ENCODE data around the gene PSG5. TPM values are rescaled to one million over a fixed set of nuclear protein-coding genes. Genes with fewer than 3 reads are reported as not detected.
"Not testable (repeated sequence)": the region's sequence is repeated elsewhere in the genome, so short reads cannot be mapped to it uniquely, and the experiment has no call there.

Gene PSG5
- total RNA-seq, 1 donor from 2014 or later, result not detected

DNA sequence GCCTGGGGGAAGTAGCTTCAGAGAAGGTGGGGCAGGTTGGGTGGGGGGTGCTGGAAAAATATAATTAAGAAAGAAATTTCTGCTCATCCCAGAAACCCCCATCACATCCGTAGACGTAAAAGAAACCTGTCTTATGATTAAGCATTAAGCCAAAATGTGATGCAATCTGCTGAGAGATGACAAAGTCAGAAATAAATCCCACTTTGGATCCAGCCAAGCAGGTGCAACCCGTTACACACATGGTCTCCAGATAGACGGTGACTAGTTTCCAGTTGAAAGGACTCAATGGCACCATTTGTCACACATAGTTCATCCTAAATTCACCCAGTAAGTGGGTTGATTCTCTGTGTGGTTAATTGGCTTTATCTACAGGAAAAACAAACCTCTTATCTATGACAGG, 34.1 kb downstream of the PSG5 start:
- H3K4me1 Mint-ChIP-seq, result no peaks in the 10 kb centered on the region
- H3K27ac Mint-ChIP-seq, result no peak overlapping the region
- TF ChIP-seq EZH2phosphoT487 (IDR thresholded peaks at IDR 0.05), result no peak
- TF ChIP-seq, protein P1, sequence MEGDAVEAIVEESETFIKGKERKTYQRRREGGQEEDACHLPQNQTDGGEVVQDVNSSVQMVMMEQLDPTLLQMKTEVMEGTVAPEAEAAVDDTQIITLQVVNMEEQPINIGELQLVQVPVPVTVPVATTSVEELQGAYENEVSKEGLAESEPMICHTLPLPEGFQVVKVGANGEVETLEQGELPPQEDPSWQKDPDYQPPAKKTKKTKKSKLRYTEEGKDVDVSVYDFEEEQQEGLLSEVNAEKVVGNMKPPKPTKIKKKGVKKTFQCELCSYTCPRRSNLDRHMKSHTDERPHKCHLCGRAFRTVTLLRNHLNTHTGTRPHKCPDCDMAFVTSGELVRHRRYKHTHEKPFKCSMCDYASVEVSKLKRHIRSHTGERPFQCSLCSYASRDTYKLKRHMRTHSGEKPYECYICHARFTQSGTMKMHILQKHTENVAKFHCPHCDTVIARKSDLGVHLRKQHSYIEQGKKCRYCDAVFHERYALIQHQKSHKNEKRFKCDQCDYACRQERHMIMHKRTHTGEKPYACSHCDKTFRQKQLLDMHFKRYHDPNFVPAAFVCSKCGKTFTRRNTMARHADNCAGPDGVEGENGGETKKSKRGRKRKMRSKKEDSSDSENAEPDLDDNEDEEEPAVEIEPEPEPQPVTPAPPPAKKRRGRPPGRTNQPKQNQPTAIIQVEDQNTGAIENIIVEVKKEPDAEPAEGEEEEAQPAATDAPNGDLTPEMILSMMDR (IDR thresholded peaks at IDR 0.05), result no peak
- no peak for TF ChIP-seq EZH2 (IDR thresholded peaks at IDR 0.05)
- no peak for DNase-seq (ENCODE audit: low spot score)
- no peak overlapping the region for H3K4me3 Mint-ChIP-seq
- Histone ChIP-seq H3K79me2 (ENCODE audit: low read depth) (no peaks in the 10 kb centered on the region), H3K4me3 (no peak overlapping the region), H3K4me1 (no peaks in the 10 kb centered on the region), H3K36me3 (no peaks in the 10 kb centered on the region), H4K20me1 (ENCODE audit: low read depth) (no peaks in the 10 kb centered on the region), H3F3A (ENCODE audit: low read depth) (no peaks in the 10 kb centered on the region), H3K9me3 (ENCODE audit: low read depth) (peaks cover 10% of the 10 kb centered on the region), H3K9ac (no peak overlapping the region), H3K27ac (no peak overlapping the region), H3K27me3 (no peaks in the 10 kb centered on the region), H3K4me2 (no peak overlapping the region), H2AFZ (replicated peaks) (no peak overlapping the region)
- H3K27me3 Mint-ChIP-seq (ENCODE audit: insufficient read depth, low read depth), result no peaks in the 10 kb centered on the region
- H3K9me3 Mint-ChIP-seq, result peaks cover 45% of the 10 kb centered on the region
- H3K36me3 Mint-ChIP-seq, result no peaks in the 10 kb centered on the region

DNA sequence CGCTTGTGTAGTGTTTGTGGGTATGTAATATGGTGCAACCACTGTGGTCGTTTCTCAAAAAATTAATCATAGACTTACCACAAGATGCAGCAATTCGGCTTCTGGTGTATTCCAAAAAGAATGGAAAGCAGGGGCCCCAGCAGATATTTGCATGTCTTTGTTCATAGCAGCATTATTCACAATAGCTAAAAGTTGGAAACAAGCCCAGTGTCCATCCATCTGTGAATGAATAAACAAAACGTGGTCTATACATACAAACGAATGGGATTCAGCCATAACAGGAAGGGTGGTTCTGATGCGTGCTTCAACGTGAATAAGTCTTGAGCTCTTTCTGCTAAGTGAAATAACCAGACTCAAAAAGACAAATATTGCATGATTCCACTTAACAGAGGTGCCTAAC, 36.5 kb downstream of the PSG5 start:
- H3K27me3 ChIP-seq; DNase-seq (ENCODE audit: low spot score); H3K9ac ChIP-seq; H3K9me3 ChIP-seq (ENCODE audit: low read depth); H3K79me2 ChIP-seq (ENCODE audit: low read depth); H3K36me3 Mint-ChIP-seq; H3K27me3 Mint-ChIP-seq (ENCODE audit: insufficient read depth, low read depth); H3K27ac ChIP-seq; H3F3A ChIP-seq (ENCODE audit: low read depth); H2AFZ ChIP-seq (replicated peaks); H3K36me3 ChIP-seq; H4K20me1 ChIP-seq (ENCODE audit: low read depth); H3K4me1 Mint-ChIP-seq; H3K27ac Mint-ChIP-seq; H3K4me3 ChIP-seq; H3K4me3 Mint-ChIP-seq; H3K4me1 ChIP-seq; H3K4me2 ChIP-seq: not testable (repeated sequence)
- H3K9me3 Mint-ChIP-seq, result peaks cover 58% of the 10 kb centered on the region

DNA sequence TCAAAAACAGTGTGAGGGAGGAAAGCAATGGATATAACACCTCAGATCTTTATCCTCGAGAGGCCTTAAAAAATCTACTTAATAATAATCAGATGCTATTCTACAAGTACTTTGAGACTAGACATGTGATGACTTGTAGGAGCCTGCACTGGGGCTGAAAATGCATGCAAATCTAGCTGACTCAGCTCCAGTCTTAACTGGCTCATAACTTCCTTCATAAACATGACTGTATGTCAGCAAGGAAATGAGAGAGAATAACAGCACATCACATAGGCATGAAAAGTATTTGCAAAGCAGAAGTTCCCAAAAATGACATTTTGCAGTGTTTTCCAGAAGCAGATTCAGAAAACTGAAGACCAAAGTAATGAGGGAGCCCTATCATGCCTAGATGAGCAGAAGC, 38.1 kb downstream of the PSG5 start:
- Mint-ChIP-seq H3K36me3 (no peaks in the 10 kb centered on the region), H3K27me3 (ENCODE audit: insufficient read depth, low read depth) (no peaks in the 10 kb centered on the region), H3K4me1 (no peaks in the 10 kb centered on the region), H3K9me3 (peaks cover 45% of the 10 kb centered on the region), H3K4me3 (no peak overlapping the region), H3K27ac (no peak overlapping the region)
- Histone ChIP-seq H3K79me2 (ENCODE audit: low read depth) (no peaks in the 10 kb centered on the region), H3K4me2 (no peak overlapping the region), H3K4me3 (no peak overlapping the region), H3K27me3 (no peaks in the 10 kb centered on the region), H3K36me3 (no peaks in the 10 kb centered on the region), H2AFZ (replicated peaks) (no peak overlapping the region), H3K9me3 (ENCODE audit: low read depth) (peaks cover 6% of the 10 kb centered on the region), H3K9ac (no peak overlapping the region), H4K20me1 (ENCODE audit: low read depth) (no peaks in the 10 kb centered on the region), H3K4me1 (no peaks in the 10 kb centered on the region), H3F3A (ENCODE audit: low read depth) (no peaks in the 10 kb centered on the region), H3K27ac (no peak overlapping the region)
- no peak for TF ChIP-seq EZH2phosphoT487 (IDR thresholded peaks at IDR 0.05)
- TF ChIP-seq, protein P1 (IDR thresholded peaks at IDR 0.05), result no peak
- no peak for TF ChIP-seq EZH2 (IDR thresholded peaks at IDR 0.05)
- no peak for DNase-seq (ENCODE audit: low spot score)

DNA sequence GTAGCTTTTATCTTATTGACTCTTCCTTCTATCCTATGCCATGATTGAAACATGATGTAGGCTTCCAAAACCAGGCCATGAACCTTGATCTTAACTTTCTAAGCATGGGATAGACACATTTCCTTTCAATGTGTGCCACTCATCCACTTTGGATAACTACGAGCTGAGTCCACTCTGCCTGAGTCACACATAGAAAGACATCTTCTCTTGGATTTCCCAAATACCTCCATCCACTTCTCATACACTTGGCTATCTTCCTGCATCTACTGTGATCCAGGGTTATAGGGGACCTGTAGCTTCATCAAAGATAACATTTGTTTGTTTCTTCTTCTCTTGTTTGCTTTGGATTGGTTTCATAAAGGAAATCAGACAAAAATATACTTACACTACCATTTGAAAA, 44.6 kb downstream of the PSG5 start:
- H3K4me3 Mint-ChIP-seq; H2AFZ ChIP-seq (replicated peaks); H3K27ac Mint-ChIP-seq; H3K4me1 Mint-ChIP-seq; H3K9ac ChIP-seq; H3K27me3 ChIP-seq; H3K36me3 Mint-ChIP-seq; H3K27ac ChIP-seq; H3F3A ChIP-seq (ENCODE audit: low read depth); H3K4me1 ChIP-seq; DNase-seq (ENCODE audit: low spot score); H3K27me3 Mint-ChIP-seq (ENCODE audit: insufficient read depth, low read depth); H4K20me1 ChIP-seq (ENCODE audit: low read depth); H3K79me2 ChIP-seq (ENCODE audit: low read depth); H3K9me3 ChIP-seq (ENCODE audit: low read depth); H3K4me3 ChIP-seq; H3K36me3 ChIP-seq; H3K4me2 ChIP-seq: not testable (repeated sequence)
- peaks cover 29% of the 10 kb centered on the region for H3K9me3 Mint-ChIP-seq

All from neural progenitor cell (in vitro differentiated cells).